T-helper 1 cell (primary cell): ENCODE data around the gene DSG3.

ENCODE experiments used
- DNase-seq, 5 donors: peaks; one replicate each; pipeline ENCODE4 v3.0.0-alpha.2; 2012 to 2020

DSG3 gene

DNA sequence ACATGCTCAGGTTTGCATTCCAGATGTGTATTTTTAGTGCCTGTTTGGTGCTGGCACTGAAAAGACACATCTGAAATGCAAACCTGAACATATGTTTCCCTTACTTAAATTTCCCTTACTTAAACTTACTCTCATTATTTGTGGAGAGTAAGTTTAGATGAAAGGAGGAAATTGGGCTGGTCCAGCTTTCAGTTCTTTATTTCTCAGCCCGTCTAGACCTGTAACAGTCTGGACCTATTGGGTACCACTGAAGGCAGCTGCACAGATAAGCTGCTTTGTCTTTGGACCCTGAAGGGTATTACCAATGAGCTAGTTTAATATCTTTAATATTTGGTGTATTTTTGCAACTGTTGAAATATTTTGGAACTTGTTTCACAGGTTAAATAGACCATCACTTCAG lies 17.0 kb upstream of the DSG3 start:
- DNase-seq, result no peak

- DNase-seq, result no peak
Observed at GRCh38 chr18:31432316-31432715, 15.2 kb upstream of the DSG3 start.

- DNase-seq, result no peak
Observed at GRCh38 chr18:31436825-31437224, 10.7 kb upstream of the DSG3 start.

DNA sequence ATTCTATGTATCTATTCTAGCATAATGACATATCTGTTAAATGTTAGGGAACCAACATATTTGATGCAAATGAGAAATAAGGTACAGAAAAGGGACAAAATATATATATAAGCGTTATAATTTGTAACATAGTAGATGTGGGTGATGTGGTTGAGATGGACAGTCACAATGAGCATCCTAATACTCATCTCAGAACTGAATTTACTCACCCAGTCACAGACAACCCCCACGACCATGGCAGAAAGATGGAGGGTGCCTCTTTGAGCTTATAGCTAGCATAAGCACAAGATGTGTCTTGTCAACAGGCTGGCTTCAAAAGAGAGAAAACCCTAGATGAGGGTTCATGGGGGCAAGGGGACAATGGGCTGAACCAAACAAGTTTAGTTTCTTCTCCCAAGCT lies 9.1 kb upstream of the DSG3 start:
- DNase-seq, result no peak

- no peak for DNase-seq
Observed at GRCh38 chr18:31439807-31440325, 7.7 kb upstream of the DSG3 start.

GRCh38 chr18:31440787-31441186 lies 6.8 kb upstream of the DSG3 start:
- DNase-seq, result no peak

GRCh38 chr18:31441493-31441892 lies 6.0 kb upstream of the DSG3 start:
- DNase-seq, result no peak

DNA sequence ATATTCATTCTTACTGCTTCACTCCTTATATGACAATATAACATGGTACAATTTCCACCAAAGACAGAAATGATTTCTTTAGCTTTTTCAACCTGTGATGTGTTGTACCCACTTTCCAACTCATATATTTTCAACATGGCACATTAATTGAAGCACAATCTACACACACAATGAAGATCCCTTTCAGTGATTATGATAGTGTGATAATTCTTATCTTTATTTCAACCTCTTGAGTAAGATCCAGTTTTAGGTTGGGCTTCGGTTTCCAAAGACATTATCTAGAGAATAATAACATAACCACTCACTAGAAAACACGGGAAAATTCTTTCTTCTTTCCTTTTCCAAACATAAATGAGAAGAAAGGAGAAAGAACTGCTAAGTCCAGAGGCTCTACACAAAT lies 3.4 kb upstream of the DSG3 start:
- DNase-seq, result no peak

- DNase-seq, result no peak
Observed at GRCh38 chr18:31445908-31446307, 1.6 kb upstream of the DSG3 start.

DNA sequence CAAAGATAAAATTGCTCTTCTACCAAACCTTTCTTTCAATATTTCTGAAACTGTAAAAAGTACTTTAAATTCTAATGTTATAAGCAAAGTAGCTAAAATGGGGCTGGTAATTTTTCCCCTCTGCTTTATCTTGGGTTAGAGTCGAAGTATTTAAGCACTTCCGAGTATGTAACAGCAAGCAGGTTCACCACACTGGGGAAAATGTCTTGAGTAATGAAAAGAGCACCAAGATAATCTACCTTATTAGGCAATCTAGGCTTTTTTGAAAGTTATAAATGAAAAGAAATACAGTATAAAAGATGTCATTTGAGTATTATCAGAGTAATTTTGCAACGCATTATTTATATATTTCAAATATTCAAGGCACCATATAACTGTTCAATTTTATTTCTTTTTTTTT lies 687 bp upstream of the DSG3 start:
- DNase-seq, result no peak

- DNase-seq, result no peak
Observed at GRCh38 chr18:31450409-31450808, 2.9 kb downstream of the DSG3 start.

DNA sequence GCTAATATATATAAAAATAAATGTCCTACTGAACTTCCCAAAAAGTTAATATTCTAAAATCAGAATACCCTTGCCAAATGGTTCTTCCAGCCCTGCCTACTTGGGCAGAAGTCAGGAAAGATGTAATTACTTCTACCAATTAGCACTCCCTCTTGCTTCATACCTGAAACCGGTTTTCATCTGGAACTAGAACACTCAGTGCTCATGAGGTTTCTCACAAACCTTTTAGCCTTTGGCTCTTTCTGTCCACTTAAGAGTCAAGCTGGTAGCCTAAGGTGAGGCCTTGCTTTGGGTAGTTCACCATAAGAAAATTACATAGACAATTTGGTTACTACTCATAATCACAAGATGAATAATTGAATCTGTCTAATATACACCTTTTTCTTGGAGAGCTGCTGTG lies 4.1 kb downstream of the DSG3 start:
- no peak for DNase-seq

- DNase-seq, result no peak
Observed at GRCh38 chr18:31454066-31454708, 6.6 kb downstream of the DSG3 start.

GRCh38 chr18:31469629-31470028 lies 22.1 kb downstream of the DSG3 start:
- no peak for DNase-seq

DNA sequence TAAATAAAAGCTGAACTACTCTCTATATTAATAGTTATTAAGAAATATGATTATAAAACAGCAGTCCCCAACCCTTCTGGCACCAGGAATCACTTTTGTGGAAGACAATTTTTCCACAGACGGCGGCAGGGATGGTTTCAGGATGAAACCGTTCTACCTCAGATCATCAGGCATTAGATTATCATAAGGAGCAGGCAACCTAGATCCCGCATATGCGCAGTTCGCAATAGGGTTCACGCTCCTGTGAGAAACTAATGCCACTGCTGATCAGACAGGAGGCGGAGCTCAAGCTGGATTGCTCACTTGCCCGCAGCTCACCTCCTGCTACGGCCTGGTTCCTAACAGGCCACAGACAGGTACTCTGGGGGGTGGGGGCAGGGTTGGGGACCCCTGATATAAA lies 31.1 kb downstream of the DSG3 start:
- no peak for DNase-seq

DNA sequence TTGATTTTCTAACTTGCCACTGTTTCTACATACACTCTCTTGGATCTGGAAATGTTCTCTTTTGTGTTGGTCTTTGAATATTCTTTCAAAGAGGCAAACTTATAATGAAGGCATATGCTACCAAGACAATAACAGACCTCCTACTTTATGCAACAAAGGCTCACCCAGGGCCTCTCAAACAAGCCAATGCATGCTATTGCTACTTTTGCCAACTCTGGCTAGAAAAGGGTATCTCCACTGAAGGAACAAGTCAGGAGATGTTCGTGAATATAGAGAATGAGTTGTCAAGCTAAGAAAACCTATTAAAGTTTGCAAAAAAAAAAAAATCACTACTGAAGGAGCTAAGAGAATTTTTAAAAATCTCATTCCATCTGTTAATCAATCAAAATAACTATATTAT lies 34.5 kb downstream of the DSG3 start:
- DNase-seq, result no peak

DNA sequence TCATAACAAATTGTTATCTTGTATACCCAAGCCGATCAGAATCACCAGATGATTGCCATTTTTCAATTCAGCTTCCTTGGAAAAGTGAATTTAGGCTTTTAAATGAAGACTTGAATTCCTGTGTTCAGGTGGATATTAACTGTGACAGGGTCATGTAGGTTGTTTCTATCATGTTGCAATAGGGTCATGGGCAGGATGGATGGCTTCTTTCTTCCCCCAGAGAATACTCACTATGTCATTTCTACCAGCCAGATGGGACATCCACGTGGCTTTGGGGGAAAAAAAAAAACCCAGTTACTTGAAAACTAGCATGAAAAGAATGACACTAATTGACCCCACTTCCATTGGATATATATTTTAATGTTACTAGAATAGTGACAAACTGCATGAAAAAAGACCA lies 35.9 kb downstream of the DSG3 start:
- DNase-seq, result no peak

DNA sequence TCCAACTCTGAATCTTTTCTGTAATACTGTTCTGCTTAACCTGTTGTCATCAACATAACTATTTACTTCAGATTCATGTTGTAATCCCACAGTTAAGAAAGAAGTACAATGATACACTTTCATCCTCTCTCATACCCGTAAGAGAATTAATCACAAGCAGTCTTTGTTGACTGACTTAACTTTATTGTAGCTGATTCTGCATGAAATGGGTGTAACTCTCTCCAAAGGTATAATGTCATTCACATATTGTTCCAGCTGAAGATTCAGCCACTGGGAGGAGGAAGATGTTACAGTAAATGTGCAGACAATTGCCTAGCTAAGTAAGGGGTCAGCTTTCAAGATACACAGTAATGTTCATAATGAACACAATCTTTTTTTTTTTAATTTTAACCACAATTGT lies 36.9 kb downstream of the DSG3 start:
- DNase-seq, result no peak

DNA sequence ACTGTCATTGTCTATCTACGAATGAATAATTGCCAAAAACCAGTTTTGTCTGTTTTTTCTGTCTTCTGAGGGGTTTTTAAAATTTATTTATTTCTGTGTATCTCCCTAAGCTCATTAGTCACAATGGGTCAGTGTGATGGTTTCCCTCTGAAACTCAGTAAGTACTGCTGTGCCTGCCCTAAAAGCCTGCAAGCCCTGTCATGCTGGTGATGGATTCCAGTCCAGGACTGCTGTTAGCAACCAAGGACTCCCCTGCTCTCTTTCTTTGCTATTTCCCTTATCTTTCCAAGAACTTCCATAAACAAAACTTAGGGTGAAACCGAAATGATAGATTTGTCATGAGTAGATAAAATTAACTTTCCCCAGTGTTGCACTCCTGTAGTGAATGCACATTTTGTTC lies 38.6 kb downstream of the DSG3 start:
- DNase-seq, result no peak

- DNase-seq, result no peak
Observed at GRCh38 chr18:31487246-31488015, 39.9 kb downstream of the DSG3 start.

DNA sequence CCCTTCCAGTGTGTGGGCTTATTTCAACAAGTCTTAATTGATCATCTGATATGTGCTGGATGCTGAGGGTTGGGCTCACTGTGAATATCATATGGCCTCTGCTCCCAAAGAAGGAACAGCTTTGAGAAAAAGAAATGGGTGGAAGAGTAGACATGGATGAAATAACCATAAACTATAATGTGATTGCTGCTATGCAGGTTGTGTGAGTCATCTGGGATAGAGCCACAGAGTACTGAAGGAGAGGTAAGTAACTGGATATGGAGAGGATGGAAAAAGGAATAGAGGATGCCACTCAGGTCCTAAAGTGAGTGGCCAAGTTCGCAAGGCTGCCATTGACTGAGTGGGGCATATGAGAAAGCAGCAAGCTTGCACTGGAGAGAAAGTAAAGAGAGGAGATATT lies 41.8 kb downstream of the DSG3 start:
- no peak for DNase-seq

DNA sequence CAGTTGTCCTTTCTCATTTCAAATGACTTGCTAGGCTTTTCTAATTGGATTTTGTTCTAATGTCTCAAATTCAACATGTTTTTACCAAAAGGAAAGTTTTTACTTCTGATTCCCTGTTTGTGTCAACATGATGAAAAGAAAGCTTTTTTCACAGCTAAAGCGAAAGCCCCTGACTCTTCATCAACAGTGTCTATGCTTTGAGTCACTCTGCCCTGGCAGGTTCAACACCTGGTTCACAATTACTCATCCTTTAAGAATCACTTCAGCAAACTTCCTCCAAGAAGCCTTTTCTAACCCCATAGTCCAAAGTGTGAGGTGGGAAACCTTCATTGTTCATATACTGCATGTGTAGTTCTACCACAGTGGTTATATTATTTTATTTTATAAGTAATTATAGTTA lies 42.8 kb downstream of the DSG3 start:
- no peak for DNase-seq

- DNase-seq, result no peak
Observed at GRCh38 chr18:31490833-31491232, 43.3 kb downstream of the DSG3 start.

GRCh38 chr18:31491586-31491985 lies 44.0 kb downstream of the DSG3 start:
- DNase-seq, result no peak

DNA sequence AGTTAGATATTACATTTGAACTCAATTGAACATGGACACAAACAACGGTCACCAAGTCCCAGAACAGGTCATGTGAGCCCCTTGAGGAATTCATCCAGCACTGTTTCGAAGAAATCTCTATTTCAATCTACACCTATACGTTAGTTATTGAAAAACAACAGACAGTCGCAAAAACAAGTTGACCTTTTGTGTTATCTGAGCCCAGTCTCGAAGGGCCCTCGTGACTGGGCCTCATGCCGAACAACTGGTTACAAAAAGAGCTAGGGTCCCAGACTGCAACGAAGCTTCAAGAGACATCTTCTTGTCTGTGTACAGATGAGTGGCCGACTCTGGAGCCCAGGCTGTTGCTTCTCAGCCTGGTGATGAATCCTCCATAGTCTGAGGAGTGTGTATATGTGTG lies 45.1 kb downstream of the DSG3 start:
- no peak for DNase-seq
